Measurements from ENCODE around the gene CDC73.

DNA sequence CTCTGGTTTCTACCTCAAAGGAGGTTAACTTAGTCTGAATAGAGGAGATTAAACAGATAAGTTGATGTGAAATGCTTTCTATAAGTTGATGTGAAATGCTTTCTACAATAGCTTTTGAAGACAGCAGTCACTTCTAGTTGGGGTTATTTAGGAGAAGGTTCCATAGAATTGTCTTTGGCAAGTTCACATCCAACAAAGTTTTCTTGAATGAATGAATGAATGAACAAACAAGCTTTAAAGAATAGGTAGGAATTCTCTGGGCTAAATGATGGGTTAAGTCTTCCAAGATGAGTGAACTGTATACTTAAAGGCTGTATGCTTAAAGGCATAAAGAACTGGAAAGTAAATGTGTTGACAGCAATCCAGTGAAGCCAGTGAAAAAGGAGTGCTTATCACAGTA lies 1.9 kb downstream of the CDC73 start:
- TF ChIP-seq GATA2 (IDR thresholded peaks at IDR 0.05; ENCODE audit: low read depth, low read length) (no peak), GATA3 (IDR thresholded peaks at IDR 0.05; ENCODE audit: low read depth, low read length) (no peak)
